Type B pancreatic cell (in vitro differentiated cells): ENCODE measurements around the gene AATK. TPM values are rescaled to one million over a fixed set of nuclear protein-coding genes. Genes with fewer than 3 reads are reported as not detected.

ENCODE experiments used
- DNase-seq: peaks from one replicate; pipeline ENCODE4 v3.0.0; 2021; ENCODE audit warnings: mixed read lengths; ENCODE audit not compliant: unreplicated experiment; ENCODE audit errors: extremely low spot score
- H3K27ac Mint-ChIP-seq: 2 replicates; pipeline ENCODE4 v1.8.0; 2021; ENCODE audit warnings: mild to moderate bottlenecking, mixed read lengths
- H3K27me3 Mint-ChIP-seq: 2 replicates; pipeline ENCODE4 v1.8.0; 2021; ENCODE audit warnings: mixed read lengths
- H3K36me3 Mint-ChIP-seq: 2 replicates; pipeline ENCODE4 v1.8.0; 2021; ENCODE audit warnings: mixed read lengths
- H3K4me1 Mint-ChIP-seq: one replicate; pipeline ENCODE4 v1.8.0; 2021; ENCODE audit warnings: mixed read lengths; ENCODE audit not compliant: unreplicated experiment
- H3K4me3 Mint-ChIP-seq: 2 replicates; pipeline ENCODE4 v1.8.0; 2021; ENCODE audit warnings: mild to moderate bottlenecking, mixed read lengths
- H3K9me3 Mint-ChIP-seq: 2 replicates; pipeline ENCODE4 v1.8.0; 2021; ENCODE audit warnings: mixed read lengths
- total RNA-seq: library from RNA; stranded (reverse); gene quantifications from 2 replicates; pipeline ENCODE4 v1.2.1, GENCODE V29; 2021; ENCODE audit warnings: low replicate concordance
- TF ChIP-seq, protein P1 (sequence below): fragments of 200-600 bp; sonication (generic); conservative IDR thresholded peaks from 2 replicates; pipeline ENCODE4 v1.5.0; 2021; ENCODE audit warnings: antibody characterized with exemption, mild to moderate bottlenecking

Gene AATK
- total RNA-seq, 1 donor from 2014 or later: 6.4 TPM

DNA sequence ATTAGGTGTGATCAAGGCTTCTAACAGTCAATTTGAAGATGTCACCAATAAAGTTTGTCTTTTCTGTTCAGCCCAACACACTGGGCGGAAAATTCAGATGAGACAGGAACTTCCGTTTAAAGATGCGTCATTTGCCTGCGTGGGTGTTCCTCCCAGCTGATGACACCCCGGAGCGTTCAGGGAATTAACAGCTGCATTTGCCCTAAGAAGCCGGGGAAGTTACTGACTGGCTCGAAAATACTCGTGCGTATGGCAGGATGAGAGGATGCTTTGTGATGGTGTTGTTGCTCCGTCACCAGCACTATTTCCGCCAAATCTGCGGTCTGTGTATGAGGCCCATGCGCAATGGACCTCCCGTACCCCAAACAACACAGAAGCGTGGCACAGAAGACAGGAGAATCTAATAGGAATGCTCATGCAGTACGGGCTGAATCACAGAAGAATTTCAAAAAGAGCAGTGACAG, 12.6 kb downstream of the AATK start:
- Mint-ChIP-seq H3K27me3 (no peaks in the 10 kb centered on the region), H3K27ac (no peak overlapping the region), H3K9me3 (no peaks in the 10 kb centered on the region), H3K4me3 (no peak overlapping the region), H3K36me3 (no peaks in the 10 kb centered on the region), H3K4me1 (no peaks in the 10 kb centered on the region)
- no peak for DNase-seq
- TF ChIP-seq, protein P1, sequence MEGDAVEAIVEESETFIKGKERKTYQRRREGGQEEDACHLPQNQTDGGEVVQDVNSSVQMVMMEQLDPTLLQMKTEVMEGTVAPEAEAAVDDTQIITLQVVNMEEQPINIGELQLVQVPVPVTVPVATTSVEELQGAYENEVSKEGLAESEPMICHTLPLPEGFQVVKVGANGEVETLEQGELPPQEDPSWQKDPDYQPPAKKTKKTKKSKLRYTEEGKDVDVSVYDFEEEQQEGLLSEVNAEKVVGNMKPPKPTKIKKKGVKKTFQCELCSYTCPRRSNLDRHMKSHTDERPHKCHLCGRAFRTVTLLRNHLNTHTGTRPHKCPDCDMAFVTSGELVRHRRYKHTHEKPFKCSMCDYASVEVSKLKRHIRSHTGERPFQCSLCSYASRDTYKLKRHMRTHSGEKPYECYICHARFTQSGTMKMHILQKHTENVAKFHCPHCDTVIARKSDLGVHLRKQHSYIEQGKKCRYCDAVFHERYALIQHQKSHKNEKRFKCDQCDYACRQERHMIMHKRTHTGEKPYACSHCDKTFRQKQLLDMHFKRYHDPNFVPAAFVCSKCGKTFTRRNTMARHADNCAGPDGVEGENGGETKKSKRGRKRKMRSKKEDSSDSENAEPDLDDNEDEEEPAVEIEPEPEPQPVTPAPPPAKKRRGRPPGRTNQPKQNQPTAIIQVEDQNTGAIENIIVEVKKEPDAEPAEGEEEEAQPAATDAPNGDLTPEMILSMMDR: no peak

DNA sequence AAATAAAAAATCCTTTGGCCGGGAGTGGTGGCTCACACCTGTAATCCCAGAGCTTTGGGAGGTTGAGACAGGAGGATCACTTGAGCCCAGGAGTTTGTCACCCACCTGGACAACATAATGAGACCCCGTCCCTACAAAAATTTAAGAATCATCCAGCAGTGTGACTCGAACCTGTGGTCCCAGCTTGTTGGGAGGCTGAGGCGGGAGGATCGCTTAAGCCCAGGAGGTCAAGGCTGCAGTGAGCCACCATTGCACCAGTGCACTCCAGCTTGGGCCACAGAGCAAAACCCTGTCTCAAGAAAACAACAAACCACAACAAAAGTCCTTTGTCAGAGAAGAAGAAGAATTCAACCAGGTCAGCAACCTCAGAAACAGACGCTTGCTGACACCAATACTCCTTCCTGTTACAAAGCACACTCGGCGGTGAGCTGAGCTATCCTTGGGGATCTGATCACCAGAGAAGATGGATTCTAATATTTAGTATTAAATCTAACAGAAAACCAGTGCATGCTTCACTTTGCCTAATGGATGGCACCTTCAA, 13.7 kb downstream of the AATK start:
- H3K4me1 Mint-ChIP-seq: no peaks in the 10 kb centered on the region
- TF ChIP-seq, protein P1: no peak
- H3K27ac Mint-ChIP-seq: no peak overlapping the region
- no peaks in the 10 kb centered on the region for H3K9me3 Mint-ChIP-seq
- DNase-seq: no peak
- H3K4me3 Mint-ChIP-seq: no peak overlapping the region
- no peaks in the 10 kb centered on the region for H3K27me3 Mint-ChIP-seq
- no peaks in the 10 kb centered on the region for H3K36me3 Mint-ChIP-seq

DNA sequence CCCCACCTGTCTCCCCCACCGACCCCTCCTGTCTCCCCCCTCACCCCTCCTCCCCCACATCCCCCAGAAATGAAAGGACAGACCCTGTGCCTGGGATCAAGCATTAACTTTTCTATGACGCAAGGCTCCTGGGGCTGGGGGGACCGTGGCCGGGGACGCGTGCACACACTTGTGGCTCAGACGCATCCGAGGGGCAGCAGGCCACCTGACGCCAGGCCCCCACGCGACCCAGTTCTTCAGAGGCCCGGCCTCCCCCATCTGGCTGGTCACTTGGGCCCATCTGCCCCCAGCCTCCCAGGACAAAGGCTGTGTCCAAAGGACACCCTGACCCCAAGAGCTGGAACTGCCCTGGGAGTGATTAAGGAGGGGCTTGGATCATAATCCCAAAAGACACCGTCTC, 14.7 kb downstream of the AATK start:
- no peak for DNase-seq
- Mint-ChIP-seq H3K4me1 (no peaks in the 10 kb centered on the region), H3K4me3 (no peak overlapping the region), H3K9me3 (no peaks in the 10 kb centered on the region), H3K27me3 (no peaks in the 10 kb centered on the region), H3K36me3 (no peaks in the 10 kb centered on the region), H3K27ac (no peak overlapping the region)
- TF ChIP-seq, protein P1: no peak

DNA sequence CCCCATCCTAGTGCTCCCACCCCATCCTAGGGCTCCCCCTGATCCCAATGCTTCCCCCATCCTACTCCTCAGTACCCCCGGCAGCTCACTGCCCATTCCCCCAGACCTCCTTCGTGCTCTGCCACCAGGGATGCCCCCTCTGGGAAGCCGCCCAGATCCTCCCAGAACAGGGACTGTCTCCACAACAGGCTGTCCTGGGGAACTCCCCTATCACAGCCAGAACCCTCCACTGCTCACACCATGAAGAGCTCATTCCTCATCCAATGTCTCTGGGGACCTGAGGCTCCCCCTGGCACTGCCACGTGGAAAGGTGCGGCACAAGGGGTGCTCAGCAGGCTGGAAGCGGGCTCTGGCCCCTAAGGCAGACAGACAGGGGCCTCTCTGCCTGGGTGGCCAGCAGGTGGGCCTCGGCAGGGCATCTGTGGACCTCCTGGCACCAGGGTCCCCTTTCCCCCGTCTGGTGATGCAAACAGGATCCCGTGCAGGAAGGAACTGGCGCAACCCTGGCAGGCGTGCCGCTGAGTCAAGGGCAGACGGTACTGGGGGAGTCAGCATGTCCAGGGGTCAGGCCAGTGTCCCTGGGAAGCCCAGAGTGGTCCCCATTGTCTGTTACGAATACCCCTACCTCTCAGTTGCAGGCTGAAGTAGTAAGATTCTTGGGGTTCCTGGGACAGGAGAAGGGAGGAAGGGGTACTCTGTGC, 15.5 kb downstream of the AATK start:
- TF ChIP-seq, protein P1: no peak
- Mint-ChIP-seq H3K4me3 (no peak overlapping the region), H3K9me3 (no peaks in the 10 kb centered on the region), H3K27me3 (no peaks in the 10 kb centered on the region), H3K4me1 (no peaks in the 10 kb centered on the region), H3K27ac (no peak overlapping the region), H3K36me3 (no peaks in the 10 kb centered on the region)
- DNase-seq: no peak

DNA sequence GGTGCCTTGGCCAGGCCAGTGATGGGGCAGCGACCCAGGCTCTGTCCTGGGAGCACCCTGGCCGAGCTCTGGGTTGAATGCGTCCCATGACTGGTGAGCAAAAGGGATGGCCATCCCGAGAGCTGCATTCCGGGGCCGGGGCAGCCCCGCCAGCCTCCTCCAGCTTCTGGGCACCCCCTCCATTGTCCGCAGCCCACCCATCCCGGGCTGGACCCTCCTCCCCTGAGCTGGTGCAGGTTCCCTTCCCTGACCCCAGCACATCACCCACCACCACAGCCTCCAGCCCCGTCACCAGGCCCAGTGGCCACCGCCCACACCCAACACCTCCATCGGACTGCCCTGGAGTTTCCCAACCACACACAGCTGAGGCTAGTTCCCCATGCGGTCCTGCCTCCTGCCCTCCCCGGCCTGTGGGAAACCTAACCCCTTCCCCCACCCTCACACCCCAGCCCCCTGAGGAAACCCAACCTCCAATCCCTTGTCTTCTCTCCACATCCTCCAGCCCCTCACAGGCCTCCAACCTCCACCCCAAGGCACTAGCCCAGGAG, 17.0 kb downstream of the AATK start:
- no peaks in the 10 kb centered on the region for H3K27me3 Mint-ChIP-seq
- no peak overlapping the region for H3K4me3 Mint-ChIP-seq
- no peak for DNase-seq
- H3K9me3 Mint-ChIP-seq: no peaks in the 10 kb centered on the region
- H3K4me1 Mint-ChIP-seq: no peaks in the 10 kb centered on the region
- no peak overlapping the region for H3K27ac Mint-ChIP-seq
- no peaks in the 10 kb centered on the region for H3K36me3 Mint-ChIP-seq
- TF ChIP-seq, protein P1: no peak
